ENCODE data around the gene PCNT.

GRCh38 chr21:46379105-46379504 is 55.1 kb downstream of the PCNT start:
- no peak for TF ChIP-seq STAG1 (CRISPR knock-in tag; IDR thresholded peaks at IDR 0.05; ENCODE audit: borderline replicate concordance)
- no peak for TF ChIP-seq POLR2AphosphoS5 (IDR thresholded peaks at IDR 0.05; ENCODE audit: control insufficient read depth, insufficient read depth, low read depth, low read length)
- TF ChIP-seq SMARCC2 (IDR thresholded peaks at IDR 0.05; ENCODE audit: low read depth) = no peak
- TF ChIP-seq NR1H2 (CRISPR knock-in tag; IDR thresholded peaks at IDR 0.05) = no peak
- TF ChIP-seq, protein P1, sequence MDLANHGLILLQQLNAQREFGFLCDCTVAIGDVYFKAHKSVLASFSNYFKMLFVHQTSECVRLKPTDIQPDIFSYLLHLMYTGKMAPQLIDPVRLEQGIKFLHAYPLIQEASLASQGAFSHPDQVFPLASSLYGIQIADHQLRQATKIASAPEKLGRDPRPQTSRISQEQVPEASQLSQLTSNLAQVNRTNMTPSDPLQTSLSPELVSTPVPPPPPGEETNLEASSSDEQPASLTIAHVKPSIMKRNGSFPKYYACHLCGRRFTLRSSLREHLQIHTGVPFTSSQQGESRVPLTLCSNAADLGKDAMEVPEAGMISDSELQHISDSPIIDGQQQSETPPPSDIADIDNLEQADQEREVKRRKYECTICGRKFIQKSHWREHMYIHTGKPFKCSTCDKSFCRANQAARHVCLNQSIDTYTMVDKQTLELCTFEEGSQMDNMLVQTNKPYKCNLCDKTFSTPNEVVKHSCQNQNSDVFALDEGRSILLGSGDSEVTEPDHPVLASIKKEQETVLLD (IDR thresholded peaks at IDR 0.05) = no peak
- no peak for TF ChIP-seq EZH2 (IDR thresholded peaks at IDR 0.05; ENCODE audit: borderline replicate concordance, low read depth, low read length)
- TF ChIP-seq POLR2A (conservative IDR thresholded peaks at IDR 0.05) = no peak
